EL (cell line): ENCODE results near the gene ATXN1.

Source experiments
- DNase-seq: peaks from one replicate; pipeline ENCODE4 v3.0.0-alpha.2; 2016

The ATXN1 gene

GRCh38 chr6:16345449-16346330 is 415.6 kb downstream of the ATXN1 start:
- peak; percentile 92 for DNase-seq

- peak; percentile 93 for DNase-seq
Measured at GRCh38 chr6:16344756-16345155, 416.5 kb downstream of the ATXN1 start.

GRCh38 chr6:16343593-16343992 is 417.7 kb downstream of the ATXN1 start:
- DNase-seq, result no peak

- DNase-seq, result no peak
Measured at GRCh38 chr6:16339265-16339587, 422.0 kb downstream of the ATXN1 start.

GRCh38 chr6:16338577-16339264 is 422.5 kb downstream of the ATXN1 start:
- peak; percentile 100 for DNase-seq

- peak; percentile 96 for DNase-seq
Measured at GRCh38 chr6:16337295-16337975, 423.8 kb downstream of the ATXN1 start.

GRCh38 chr6:16336911-16337294 is 424.4 kb downstream of the ATXN1 start:
- no peak for DNase-seq

- no peak for DNase-seq
Measured at GRCh38 chr6:16336056-16336818, 425.0 kb downstream of the ATXN1 start.

GRCh38 chr6:16335176-16335575 is 426.1 kb downstream of the ATXN1 start:
- no peak for DNase-seq

GRCh38 chr6:16334671-16335070 is 426.6 kb downstream of the ATXN1 start:
- peak; percentile 95 for DNase-seq

GRCh38 chr6:16333580-16333979 is 427.7 kb downstream of the ATXN1 start:
- peak; percentile 69 for DNase-seq

- peak; percentile 81 for DNase-seq
Measured at GRCh38 chr6:16332175-16332542, 429.1 kb downstream of the ATXN1 start.

GRCh38 chr6:16331384-16332174 is 429.7 kb downstream of the ATXN1 start:
- DNase-seq, result peak; percentile 79

GRCh38 chr6:16329233-16329632 is 432.0 kb downstream of the ATXN1 start:
- no peak for DNase-seq

GRCh38 chr6:16327777-16328325 is 433.4 kb downstream of the ATXN1 start:
- DNase-seq, result no peak

GRCh38 chr6:16326971-16327776 is 434.1 kb downstream of the ATXN1 start:
- DNase-seq, result no peak

- no peak for DNase-seq
Measured at GRCh38 chr6:16326531-16326930, 434.7 kb downstream of the ATXN1 start.

GRCh38 chr6:16324606-16325225 is 436.5 kb downstream of the ATXN1 start:
- DNase-seq, result no peak

- DNase-seq, result no peak
Measured at GRCh38 chr6:16324184-16324583, 437.1 kb downstream of the ATXN1 start.

- peak; percentile 93 for DNase-seq
Measured at GRCh38 chr6:16322666-16323312, 438.5 kb downstream of the ATXN1 start.
